ENCODE results near the gene UBE3D. TPM values are rescaled to one million over a fixed set of nuclear protein-coding genes. Genes with fewer than 3 reads are reported as not detected.

UBE3D gene
- total RNA-seq, 2 experiments from 2014 or later = 4.4 to 5.0 TPM

DNA sequence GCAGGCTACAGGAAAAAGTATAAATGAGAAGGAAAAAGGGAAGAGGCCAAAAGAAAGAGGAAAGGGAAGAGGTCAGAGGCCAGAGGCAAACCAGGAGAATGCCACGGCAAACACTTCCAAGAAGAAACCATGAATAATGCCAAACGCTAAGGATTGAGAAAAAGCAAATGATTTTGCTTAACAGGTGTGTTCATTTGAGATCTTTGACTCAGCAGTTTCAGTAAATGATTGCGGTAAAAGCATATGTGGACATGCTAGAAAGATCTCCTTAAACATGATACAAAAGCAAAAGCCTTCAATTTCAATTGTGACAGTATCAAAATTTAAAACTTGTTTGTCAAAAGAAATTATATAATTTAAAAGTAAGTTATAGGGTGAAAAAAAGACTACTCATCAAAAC, 70.6 kb downstream of the UBE3D start:
- no peak overlapping the region for H3K27ac Mint-ChIP-seq
- H3K27me3 Mint-ChIP-seq (ENCODE audit: low read depth) = no peaks in the 10 kb centered on the region
- H3K9me3 Mint-ChIP-seq (ENCODE audit: insufficient read depth) = no peaks in the 10 kb centered on the region
- no peaks in the 10 kb centered on the region for H3K36me3 Mint-ChIP-seq (ENCODE audit: low read depth)
- no peak for DNase-seq
- ChIA-PET POLR2A (no interaction called here), CTCF (interaction anchor here (0.7 kb wide), 1 partner anchor 51 kb away, joined by 3 read pairs; no protein-coding TSS in a partner anchor)
- no peak overlapping the region for H3K4me3 Mint-ChIP-seq
- H3K4me1 Mint-ChIP-seq (ENCODE audit: low read depth) = no peaks in the 10 kb centered on the region
- ATAC-seq = no peak

DNA sequence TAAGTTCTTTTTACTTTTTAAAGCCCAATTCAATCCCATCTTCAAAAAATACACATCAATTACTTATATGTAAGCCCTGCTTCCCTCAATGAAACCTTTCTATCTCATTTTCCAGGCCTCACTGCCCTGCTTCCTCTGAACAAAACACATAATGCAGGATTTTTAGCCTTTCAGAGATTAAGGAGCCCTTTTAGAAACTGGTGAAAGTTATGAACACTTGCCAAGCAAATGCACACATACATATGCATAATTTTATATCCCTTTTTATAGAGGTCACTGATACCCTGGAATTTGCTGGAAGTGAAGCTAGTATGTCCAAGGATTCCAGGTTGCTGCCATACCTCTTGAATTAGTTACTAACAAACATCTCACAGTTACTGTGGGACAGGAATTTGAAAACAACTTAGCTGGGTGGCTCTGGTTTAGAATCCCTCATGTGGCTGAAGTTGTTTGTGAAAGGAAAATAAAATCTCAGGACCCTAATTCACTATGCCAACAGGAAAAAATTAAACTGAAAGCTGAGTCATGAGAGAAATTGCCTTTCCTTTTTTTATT, 75.8 kb downstream of the UBE3D start:
- no peaks in the 10 kb centered on the region for H3K4me1 Mint-ChIP-seq (ENCODE audit: low read depth)
- POLR2A ChIA-PET = no interaction called here
- H3K36me3 Mint-ChIP-seq (ENCODE audit: low read depth) = no peaks in the 10 kb centered on the region
- H3K4me3 Mint-ChIP-seq = no peak overlapping the region
- no peaks in the 10 kb centered on the region for H3K9me3 Mint-ChIP-seq (ENCODE audit: insufficient read depth)
- no peak overlapping the region for H3K27ac Mint-ChIP-seq
- H3K27me3 Mint-ChIP-seq (ENCODE audit: low read depth) = no peaks in the 10 kb centered on the region
- CTCF ChIA-PET = no interaction called here
- ATAC-seq (no peak), DNase-seq (no peak)

- no peak for ATAC-seq
- H3K9me3 Mint-ChIP-seq (ENCODE audit: insufficient read depth) = no peaks in the 10 kb centered on the region
- ChIA-PET POLR2A (no interaction called here), CTCF (interaction anchor here (0.6 kb wide), 1 partner anchor 32 kb away, joined by 4 read pairs; no protein-coding TSS in a partner anchor)
- DNase-seq = no peak
- H3K27me3 Mint-ChIP-seq (ENCODE audit: low read depth) = no peaks in the 10 kb centered on the region
- no peak overlapping the region for H3K4me3 Mint-ChIP-seq
- H3K36me3 Mint-ChIP-seq (ENCODE audit: low read depth) = no peaks in the 10 kb centered on the region
- no peak overlapping the region for H3K27ac Mint-ChIP-seq
- H3K4me1 Mint-ChIP-seq (ENCODE audit: low read depth) = no peaks in the 10 kb centered on the region
Observed at GRCh38 chr6:82988930-82989351, 76.7 kb downstream of the UBE3D start.

GRCh38 chr6:82987951-82988350, 77.7 kb downstream of the UBE3D start:
- no peak overlapping the region for H3K27ac Mint-ChIP-seq
- H3K4me3 Mint-ChIP-seq = no peak overlapping the region
- DNase-seq (no peak), ATAC-seq (no peak)
- ChIA-PET CTCF (no interaction called here), POLR2A (no interaction called here)
- H3K27me3 Mint-ChIP-seq (ENCODE audit: low read depth) = no peaks in the 10 kb centered on the region
- H3K4me1 Mint-ChIP-seq (ENCODE audit: low read depth) = no peaks in the 10 kb centered on the region
- no peaks in the 10 kb centered on the region for H3K9me3 Mint-ChIP-seq (ENCODE audit: insufficient read depth)
- no peaks in the 10 kb centered on the region for H3K36me3 Mint-ChIP-seq (ENCODE audit: low read depth)

GRCh38 chr6:82987416-82987815, 78.2 kb downstream of the UBE3D start:
- Mint-ChIP-seq H3K27ac (no peak overlapping the region), H3K9me3 (ENCODE audit: insufficient read depth) (no peaks in the 10 kb centered on the region), H3K4me1 (ENCODE audit: low read depth) (no peaks in the 10 kb centered on the region), H3K36me3 (ENCODE audit: low read depth) (no peaks in the 10 kb centered on the region), H3K27me3 (ENCODE audit: low read depth) (no peaks in the 10 kb centered on the region), H3K4me3 (no peak overlapping the region)
- ATAC-seq (no peak), DNase-seq (no peak)
- CTCF ChIA-PET = no interaction called here
- POLR2A ChIA-PET = no interaction called here

DNA sequence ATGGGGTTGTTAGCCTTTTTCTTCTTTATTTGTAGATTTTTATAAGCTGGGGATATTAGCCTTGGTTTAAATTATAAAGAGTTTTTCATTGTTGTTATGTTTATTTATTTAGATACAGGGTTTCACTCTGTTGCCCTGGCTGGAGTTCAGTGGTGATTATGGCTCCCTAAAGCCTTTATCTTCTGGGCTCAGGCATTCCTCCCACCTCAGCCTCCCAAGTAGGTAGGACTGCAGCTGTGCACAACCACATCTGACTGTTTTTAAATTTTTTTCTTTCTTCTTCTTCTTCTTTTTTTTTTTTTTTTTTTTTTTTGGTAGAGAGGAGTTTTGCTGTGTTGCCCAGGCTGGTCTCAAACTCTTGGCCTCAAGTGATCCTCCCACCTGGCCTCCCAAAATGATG, 80.9 kb downstream of the UBE3D start:
- no peak for DNase-seq
- Mint-ChIP-seq H3K36me3 (ENCODE audit: low read depth) (no peaks in the 10 kb centered on the region), H3K4me1 (ENCODE audit: low read depth) (no peaks in the 10 kb centered on the region), H3K4me3 (no peak overlapping the region), H3K27me3 (ENCODE audit: low read depth) (no peaks in the 10 kb centered on the region), H3K27ac (no peak overlapping the region), H3K9me3 (ENCODE audit: insufficient read depth) (no peaks in the 10 kb centered on the region)
- ChIA-PET CTCF (no interaction called here), POLR2A (no interaction called here)
- no peak for ATAC-seq

DNA sequence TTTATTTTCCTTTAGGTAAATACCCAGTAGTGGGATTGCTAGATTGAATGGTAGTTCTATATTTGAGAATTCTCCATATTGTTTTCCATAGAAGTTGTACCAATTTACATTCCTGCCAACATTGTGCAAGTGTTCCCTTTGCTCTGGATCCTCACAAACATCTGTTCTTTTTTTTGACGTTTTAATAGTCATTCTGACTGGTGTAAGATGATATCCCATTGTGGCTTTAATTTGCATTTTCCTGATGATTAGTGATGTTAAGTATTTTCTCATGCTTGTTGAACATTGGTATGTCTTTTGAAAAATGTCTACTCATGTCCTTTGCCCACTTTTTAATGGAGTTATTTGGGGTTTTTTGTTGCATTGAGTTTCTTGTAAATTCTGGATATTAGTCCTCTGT, 85.6 kb downstream of the UBE3D start:
- H3K4me1 Mint-ChIP-seq (ENCODE audit: low read depth) = no peaks in the 10 kb centered on the region
- ChIA-PET POLR2A (no interaction called here), CTCF (no interaction called here)
- H3K36me3 Mint-ChIP-seq (ENCODE audit: low read depth) = no peaks in the 10 kb centered on the region
- H3K9me3 Mint-ChIP-seq (ENCODE audit: insufficient read depth) = no peaks in the 10 kb centered on the region
- no peak overlapping the region for H3K27ac Mint-ChIP-seq
- ATAC-seq (no peak), DNase-seq (no peak)
- H3K27me3 Mint-ChIP-seq (ENCODE audit: low read depth) = no peaks in the 10 kb centered on the region
- H3K4me3 Mint-ChIP-seq = no peak overlapping the region

DNA sequence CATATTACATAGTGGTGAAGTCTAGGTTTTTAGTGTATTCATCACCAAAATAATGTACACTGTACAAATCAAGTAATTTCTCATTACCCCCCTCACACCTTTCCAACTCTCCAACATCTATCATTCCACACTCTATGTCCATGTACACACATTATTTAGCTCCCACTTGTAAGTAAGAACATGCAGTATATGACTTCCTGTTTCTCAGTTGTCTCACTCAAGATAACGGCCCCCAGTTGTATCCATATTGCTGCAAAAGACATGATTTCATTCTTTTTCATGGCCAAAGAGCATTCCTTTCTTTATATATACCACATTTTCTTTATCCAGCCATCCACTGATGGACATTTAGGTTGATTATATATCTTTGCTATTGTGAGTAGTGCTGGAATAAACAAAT, 86.0 kb downstream of the UBE3D start:
- CTCF ChIA-PET = no interaction called here
- Mint-ChIP-seq H3K36me3 (ENCODE audit: low read depth) (no peaks in the 10 kb centered on the region), H3K27me3 (ENCODE audit: low read depth) (no peaks in the 10 kb centered on the region), H3K27ac (no peak overlapping the region), H3K4me1 (ENCODE audit: low read depth) (no peaks in the 10 kb centered on the region), H3K4me3 (no peak overlapping the region), H3K9me3 (ENCODE audit: insufficient read depth) (no peaks in the 10 kb centered on the region)
- DNase-seq (no peak), ATAC-seq (no peak)
- POLR2A ChIA-PET = no interaction called here

DNA sequence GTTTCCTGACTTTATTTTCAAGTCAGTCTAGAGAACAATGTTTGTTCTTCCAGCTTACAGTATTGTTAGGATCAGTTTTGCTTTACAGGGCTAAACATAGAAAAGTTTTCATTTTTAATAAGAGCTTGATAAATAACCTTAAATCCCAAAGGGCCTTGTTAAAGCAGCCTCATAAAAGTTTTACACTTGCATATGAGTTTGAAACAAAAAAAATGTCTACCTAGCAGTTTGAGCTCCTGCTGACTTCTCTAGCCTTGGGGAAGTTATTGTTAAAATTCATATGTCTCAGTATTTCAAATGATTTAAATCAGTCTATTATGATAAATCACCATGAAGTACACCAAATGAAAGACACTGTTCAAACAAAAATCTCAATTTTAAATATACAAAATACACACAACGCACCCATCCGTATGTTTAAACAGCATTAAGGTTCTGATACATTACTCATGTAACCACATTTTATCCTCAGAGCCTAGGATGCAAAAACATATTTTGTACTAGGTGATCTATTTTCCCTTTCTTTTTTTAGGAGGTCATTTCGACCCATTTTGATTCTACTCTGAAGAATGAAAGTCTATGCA, 87.2 kb downstream of the UBE3D start:
- no peak overlapping the region for H3K4me3 Mint-ChIP-seq

DNA sequence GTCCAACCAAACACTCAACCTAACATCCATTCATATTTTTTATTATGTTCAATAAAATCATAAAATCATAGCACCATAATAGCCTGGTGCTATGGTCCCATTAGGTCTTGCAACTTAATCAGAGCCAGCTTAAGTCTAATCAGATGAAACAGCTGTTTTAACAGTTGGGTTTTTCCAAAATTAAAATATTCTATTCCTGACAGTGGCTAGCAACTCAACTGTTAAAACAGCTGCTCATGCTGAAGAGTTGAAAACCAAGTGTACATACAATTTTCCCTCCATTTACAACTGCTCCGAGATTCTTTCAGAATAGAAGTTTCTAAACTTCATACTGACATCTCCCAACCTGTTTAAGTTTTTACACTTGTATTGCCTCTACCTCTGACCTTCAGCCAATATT, 89.5 kb downstream of the UBE3D start:
- no peak overlapping the region for H3K4me3 Mint-ChIP-seq
- H3K9me3 Mint-ChIP-seq (ENCODE audit: insufficient read depth) = no peaks in the 10 kb centered on the region
- DNase-seq (no peak), ATAC-seq (no peak)
- no peaks in the 10 kb centered on the region for H3K36me3 Mint-ChIP-seq (ENCODE audit: low read depth)
- ChIA-PET POLR2A (no interaction called here), CTCF (no interaction called here)
- no peaks in the 10 kb centered on the region for H3K27me3 Mint-ChIP-seq (ENCODE audit: low read depth)
- no peaks in the 10 kb centered on the region for H3K4me1 Mint-ChIP-seq (ENCODE audit: low read depth)
- no peak overlapping the region for H3K27ac Mint-ChIP-seq

More for the DNA sequence above, 87.2 kb downstream of the UBE3D start:
- CTCF ChIA-PET = no interaction called here
- Mint-ChIP-seq H3K4me1 (ENCODE audit: low read depth) (no peaks in the 10 kb centered on the region), H3K9me3 (ENCODE audit: insufficient read depth) (no peaks in the 10 kb centered on the region), H3K27me3 (ENCODE audit: low read depth) (no peaks in the 10 kb centered on the region), H3K36me3 (ENCODE audit: low read depth) (no peaks in the 10 kb centered on the region), H3K27ac (no peak overlapping the region)
- POLR2A ChIA-PET = no interaction called here
- ATAC-seq (no peak), DNase-seq (no peak)

GRCh38 chr6:82971877-82972460, 93.7 kb downstream of the UBE3D start:
- CTCF ChIA-PET = interaction anchor here (0.8 kb wide), 1 partner anchor 18 kb away, joined by 3 read pairs; no protein-coding TSS in a partner anchor
- no peak for DNase-seq
- POLR2A ChIA-PET = no interaction called here
- Mint-ChIP-seq H3K27me3 (ENCODE audit: low read depth) (no peaks in the 10 kb centered on the region), H3K36me3 (ENCODE audit: low read depth) (no peaks in the 10 kb centered on the region), H3K4me1 (ENCODE audit: low read depth) (no peaks in the 10 kb centered on the region), H3K27ac (no peak overlapping the region), H3K9me3 (ENCODE audit: insufficient read depth) (no peaks in the 10 kb centered on the region), H3K4me3 (no peak overlapping the region)
- no peak for ATAC-seq

- ChIA-PET POLR2A (no interaction called here), CTCF (no interaction called here)
- H3K27ac Mint-ChIP-seq = no peak overlapping the region
- DNase-seq (no peak), ATAC-seq (no peak)
- no peaks in the 10 kb centered on the region for H3K9me3 Mint-ChIP-seq (ENCODE audit: insufficient read depth)
- H3K27me3 Mint-ChIP-seq (ENCODE audit: low read depth) = no peaks in the 10 kb centered on the region
- H3K4me1 Mint-ChIP-seq (ENCODE audit: low read depth) = no peaks in the 10 kb centered on the region
- no peak overlapping the region for H3K4me3 Mint-ChIP-seq
- H3K36me3 Mint-ChIP-seq (ENCODE audit: low read depth) = no peaks in the 10 kb centered on the region
Observed at GRCh38 chr6:82970839-82971238, 94.8 kb downstream of the UBE3D start.

GRCh38 chr6:82968708-82969107, 96.9 kb downstream of the UBE3D start:
- POLR2A ChIA-PET = no interaction called here
- Mint-ChIP-seq H3K36me3 (ENCODE audit: low read depth) (no peaks in the 10 kb centered on the region), H3K27ac (no peak overlapping the region), H3K27me3 (ENCODE audit: low read depth) (no peaks in the 10 kb centered on the region), H3K9me3 (ENCODE audit: insufficient read depth) (no peaks in the 10 kb centered on the region), H3K4me1 (ENCODE audit: low read depth) (no peaks in the 10 kb centered on the region), H3K4me3 (no peak overlapping the region)
- no peak for DNase-seq
- no peak for ATAC-seq
- CTCF ChIA-PET = no interaction called here

All from activated CD8-positive, alpha-beta T cell treated with anti-CD3 and anti-CD28 coated beads, Interleukin-2, amount 10 ng/mL, durations not matched to agents 7 days and 5 days (primary cell).